Measurements from ENCODE around the gene ZBTB9.

ZBTB9 gene

DNA sequence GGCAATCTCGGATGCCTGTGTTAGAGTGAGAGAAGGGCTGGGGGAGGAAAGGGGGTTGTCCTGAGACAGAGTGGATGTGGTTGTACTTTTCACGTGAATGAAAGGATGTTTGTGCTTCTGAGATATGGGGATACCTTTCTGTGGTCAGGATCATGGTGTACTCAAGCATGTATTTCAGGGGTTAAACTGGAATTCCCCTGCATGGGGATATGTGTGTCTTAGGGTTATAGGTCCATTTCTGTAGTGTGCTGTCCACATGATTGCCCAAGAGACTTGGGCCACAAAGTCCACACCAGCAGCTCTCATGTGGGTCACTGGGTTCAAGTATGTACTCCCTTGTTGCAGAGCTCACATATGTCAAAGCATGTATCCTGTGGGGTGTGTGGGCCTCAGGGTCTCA is 24.0 kb upstream of the ZBTB9 start:
- no peaks in the 10 kb centered on the region for H3K27me3 ChIP-seq (ENCODE audit: insufficient read depth, low read length)
- no peak overlapping the region for H2AFZ ChIP-seq (ENCODE audit: low read length)
- no peaks in the 10 kb centered on the region for H3K9me3 ChIP-seq (ENCODE audit: low read length)
- H3K9ac ChIP-seq (ENCODE audit: low read length), result peak overlapping the region; percentile 3; the same call in 1 of the 2 replicates
- 0 out of 2 replicates have a peak, but pooled peaks cover 5% of the 10 kb centered on the region for H3F3A ChIP-seq (ENCODE audit: insufficient read depth, low read length)
- H3K4me3 ChIP-seq (ENCODE audit: low read depth, low read length, poor library complexity, severe bottlenecking), result peak overlapping the region; percentile 31
- peak overlapping the region; percentile 60 for H3K27ac ChIP-seq (ENCODE audit: low read depth, low read length, poor library complexity, severe bottlenecking)
- 0 out of 2 replicates have a peak, but pooled peaks cover 3% of the 10 kb centered on the region for H3K36me3 ChIP-seq (ENCODE audit: insufficient read depth, low read length)
- peak overlapping the region; percentile 80 for H3K4me2 ChIP-seq (ENCODE audit: low read length)
- TF ChIP-seq EZH2 (IDR thresholded peaks at IDR 0.05; ENCODE audit: borderline replicate concordance, low read length), result no peak
- TF ChIP-seq, protein P1, sequence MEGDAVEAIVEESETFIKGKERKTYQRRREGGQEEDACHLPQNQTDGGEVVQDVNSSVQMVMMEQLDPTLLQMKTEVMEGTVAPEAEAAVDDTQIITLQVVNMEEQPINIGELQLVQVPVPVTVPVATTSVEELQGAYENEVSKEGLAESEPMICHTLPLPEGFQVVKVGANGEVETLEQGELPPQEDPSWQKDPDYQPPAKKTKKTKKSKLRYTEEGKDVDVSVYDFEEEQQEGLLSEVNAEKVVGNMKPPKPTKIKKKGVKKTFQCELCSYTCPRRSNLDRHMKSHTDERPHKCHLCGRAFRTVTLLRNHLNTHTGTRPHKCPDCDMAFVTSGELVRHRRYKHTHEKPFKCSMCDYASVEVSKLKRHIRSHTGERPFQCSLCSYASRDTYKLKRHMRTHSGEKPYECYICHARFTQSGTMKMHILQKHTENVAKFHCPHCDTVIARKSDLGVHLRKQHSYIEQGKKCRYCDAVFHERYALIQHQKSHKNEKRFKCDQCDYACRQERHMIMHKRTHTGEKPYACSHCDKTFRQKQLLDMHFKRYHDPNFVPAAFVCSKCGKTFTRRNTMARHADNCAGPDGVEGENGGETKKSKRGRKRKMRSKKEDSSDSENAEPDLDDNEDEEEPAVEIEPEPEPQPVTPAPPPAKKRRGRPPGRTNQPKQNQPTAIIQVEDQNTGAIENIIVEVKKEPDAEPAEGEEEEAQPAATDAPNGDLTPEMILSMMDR (IDR thresholded peaks at IDR 0.05; ENCODE audit: low read length), result no peak
- no peaks in the 10 kb centered on the region for H4K20me1 ChIP-seq (ENCODE audit: insufficient read depth, low read length)
- no peaks in the 10 kb centered on the region for H3K79me2 ChIP-seq (ENCODE audit: insufficient read depth, low read length)
- no peaks in the 10 kb centered on the region for H3K9me2 ChIP-seq (ENCODE audit: low read depth, low read length)
- peaks cover 63% of the 10 kb centered on the region for H3K4me1 ChIP-seq (ENCODE audit: insufficient read depth, low read length, severe bottlenecking)

DNA sequence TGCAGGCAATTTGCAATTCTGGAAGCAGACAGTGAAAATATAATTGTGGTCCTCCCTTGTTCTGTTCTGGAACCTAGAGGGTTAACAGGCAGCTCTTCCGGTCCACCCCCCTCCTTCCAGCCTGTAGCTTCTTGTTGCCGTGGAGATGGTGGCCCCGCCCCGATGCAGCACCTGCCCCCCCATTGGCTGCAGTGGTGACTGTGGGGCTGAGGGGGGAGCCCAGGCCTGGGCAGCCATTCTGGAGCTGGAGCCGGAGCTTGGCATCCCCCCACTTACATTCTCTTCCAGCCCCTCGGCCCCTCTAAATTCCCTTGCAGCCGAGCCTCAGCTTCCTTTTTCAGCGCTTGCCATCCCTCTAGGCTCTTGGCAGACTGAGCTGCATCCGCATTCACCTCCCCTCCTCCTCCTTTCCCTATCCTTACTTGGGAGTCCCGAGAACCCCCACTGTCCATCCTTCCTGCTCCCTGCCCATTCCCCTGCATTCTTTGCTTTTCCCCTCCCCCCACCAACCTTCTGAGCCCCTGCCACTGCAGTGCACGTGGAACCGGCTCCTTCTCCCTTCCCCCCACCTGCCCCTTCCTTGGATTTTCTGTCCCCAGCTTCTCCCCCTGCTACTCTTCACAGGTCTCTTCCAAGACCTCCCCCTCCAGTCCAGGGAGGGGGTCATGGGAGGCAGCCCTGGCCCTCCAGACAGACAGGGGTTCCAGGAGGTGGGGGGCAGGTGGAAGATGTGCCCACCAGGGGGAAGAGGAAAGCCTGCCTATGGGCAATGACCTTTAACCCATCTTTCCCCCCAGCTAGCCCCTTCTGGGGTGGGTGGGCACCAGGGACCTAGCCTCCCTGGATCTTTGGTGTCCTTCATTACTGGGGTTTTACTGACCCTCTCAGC is 23.1 kb upstream of the ZBTB9 start:
- Histone ChIP-seq H3K4me2 (ENCODE audit: low read length) (peak overlapping the region; percentile 80), H3F3A (ENCODE audit: insufficient read depth, low read length) (0 out of 2 replicates have a peak, but pooled peaks cover 5% of the 10 kb centered on the region), H3K9me3 (ENCODE audit: low read length) (no peaks in the 10 kb centered on the region), H3K79me2 (ENCODE audit: insufficient read depth, low read length) (no peaks in the 10 kb centered on the region), H3K27me3 (ENCODE audit: insufficient read depth, low read length) (no peaks in the 10 kb centered on the region), H3K9me2 (ENCODE audit: low read depth, low read length) (no peaks in the 10 kb centered on the region), H3K36me3 (ENCODE audit: insufficient read depth, low read length) (0 out of 2 replicates have a peak, but pooled peaks cover 11% of the 10 kb centered on the region), H3K27ac (ENCODE audit: low read depth, low read length, poor library complexity, severe bottlenecking) (peak overlapping the region; percentile 60), H3K9ac (ENCODE audit: low read length) (peak overlapping the region; percentile 39; the same call in 1 of the 2 replicates), H3K4me3 (ENCODE audit: low read depth, low read length, poor library complexity, severe bottlenecking) (peak overlapping the region; percentile 31), H2AFZ (ENCODE audit: low read length) (no peak overlapping the region), H4K20me1 (ENCODE audit: insufficient read depth, low read length) (no peaks in the 10 kb centered on the region), H3K4me1 (ENCODE audit: insufficient read depth, low read length, severe bottlenecking) (peaks cover 57% of the 10 kb centered on the region)
- TF ChIP-seq, protein P1 (IDR thresholded peaks at IDR 0.05; ENCODE audit: low read length), result no peak
- TF ChIP-seq EZH2 (IDR thresholded peaks at IDR 0.05; ENCODE audit: borderline replicate concordance, low read length), result no peak

DNA sequence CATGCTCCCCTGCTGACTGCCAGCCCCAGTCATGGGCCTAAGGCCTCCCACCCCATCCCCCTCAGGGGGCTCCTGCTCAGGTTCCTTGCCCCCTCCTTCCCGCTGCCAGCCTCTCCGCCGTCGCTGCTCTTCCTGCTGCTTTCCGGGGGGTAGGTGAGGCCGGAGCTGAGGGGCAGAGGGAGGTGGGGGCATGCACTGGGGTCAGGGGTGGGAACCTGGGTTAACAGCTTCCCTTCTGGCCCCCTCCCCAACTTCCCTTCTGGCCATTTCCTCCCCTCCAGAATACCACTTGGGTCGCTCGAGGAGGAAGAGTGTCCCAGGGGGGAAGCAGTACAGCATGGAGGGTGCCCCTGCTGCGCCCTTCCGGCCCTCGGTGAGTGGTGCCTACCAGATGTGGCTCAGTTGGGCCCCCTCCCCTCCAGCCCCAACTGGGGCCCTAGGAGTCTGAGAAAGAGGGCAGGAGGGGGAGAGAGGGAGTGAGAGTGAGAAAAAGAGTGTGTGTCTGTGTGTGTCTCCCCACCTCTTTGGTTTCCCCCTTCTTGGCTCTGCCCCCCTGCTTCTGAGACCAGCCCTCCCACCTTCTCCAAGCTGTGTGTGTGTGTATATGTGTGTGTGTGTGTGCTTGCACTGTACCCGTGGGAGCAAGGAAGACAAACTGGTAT is 22.4 kb upstream of the ZBTB9 start:
- H3K4me3 ChIP-seq (ENCODE audit: low read depth, low read length, poor library complexity, severe bottlenecking), result peak overlapping the region; percentile 31
- H3K27me3 ChIP-seq (ENCODE audit: insufficient read depth, low read length), result no peaks in the 10 kb centered on the region
- H2AFZ ChIP-seq (ENCODE audit: low read length), result no peak overlapping the region
- no peak overlapping the region for H3K27ac ChIP-seq (ENCODE audit: low read depth, low read length, poor library complexity, severe bottlenecking)
- no peaks in the 10 kb centered on the region for H3K79me2 ChIP-seq (ENCODE audit: insufficient read depth, low read length)
- peaks cover 50% of the 10 kb centered on the region for H3K4me1 ChIP-seq (ENCODE audit: insufficient read depth, low read length, severe bottlenecking)
- H4K20me1 ChIP-seq (ENCODE audit: insufficient read depth, low read length), result no peaks in the 10 kb centered on the region
- no peaks in the 10 kb centered on the region for H3K9me2 ChIP-seq (ENCODE audit: low read depth, low read length)
- H3K9ac ChIP-seq (ENCODE audit: low read length), result peak overlapping the region; percentile 39; the same call in 1 of the 2 replicates
- peaks cover 16% of the 10 kb centered on the region; the same call in 1 of the 2 replicates for H3K36me3 ChIP-seq (ENCODE audit: insufficient read depth, low read length)
- TF ChIP-seq EZH2 (IDR thresholded peaks at IDR 0.05; ENCODE audit: borderline replicate concordance, low read length), result no peak
- TF ChIP-seq, protein P1 (IDR thresholded peaks at IDR 0.05; ENCODE audit: low read length), result no peak
- H3K4me2 ChIP-seq (ENCODE audit: low read length), result peak overlapping the region; percentile 80
- H3K9me3 ChIP-seq (ENCODE audit: low read length), result no peaks in the 10 kb centered on the region
- 0 out of 2 replicates have a peak, but pooled peaks cover 5% of the 10 kb centered on the region for H3F3A ChIP-seq (ENCODE audit: insufficient read depth, low read length)

Data from OCI-LY1 (cell line).